ENCODE data around the gene SORBS2.

The SORBS2 gene

DNA sequence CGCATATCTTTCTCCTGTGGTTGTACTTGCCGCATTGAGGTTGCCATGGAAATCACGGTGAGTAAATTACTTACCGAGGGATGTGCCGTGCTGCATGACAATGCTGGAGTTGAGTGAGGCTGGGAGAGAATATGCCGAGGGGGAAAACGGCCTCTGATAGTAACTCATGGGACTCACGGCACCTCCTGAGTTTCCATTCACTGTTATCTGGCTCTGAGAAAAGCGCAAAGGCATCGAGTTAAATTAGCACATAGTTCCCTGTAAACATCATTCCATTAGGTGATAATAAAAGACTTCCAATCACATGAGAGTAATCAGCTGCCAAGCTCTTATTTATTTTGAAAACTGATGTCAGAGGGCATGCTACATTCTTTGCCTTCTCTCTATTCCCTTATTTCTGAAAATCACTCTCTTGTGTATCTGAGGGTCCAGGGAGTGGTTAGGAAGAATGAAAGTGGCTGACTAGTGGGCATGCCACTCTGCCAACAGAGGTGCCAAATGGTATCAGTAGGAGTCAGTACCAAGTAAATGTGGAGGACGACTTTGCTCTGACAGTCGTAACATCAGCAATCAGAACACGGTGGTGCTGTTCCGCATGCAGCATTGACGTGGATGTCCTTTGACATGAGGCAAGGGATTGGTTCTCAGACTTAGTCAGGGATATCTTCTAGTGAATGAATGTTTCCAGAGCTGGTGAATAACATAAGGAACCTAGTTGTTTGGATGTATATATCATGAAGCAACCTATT, 149.8 kb downstream of the SORBS2 start:
- DNase-seq: no peak

DNA sequence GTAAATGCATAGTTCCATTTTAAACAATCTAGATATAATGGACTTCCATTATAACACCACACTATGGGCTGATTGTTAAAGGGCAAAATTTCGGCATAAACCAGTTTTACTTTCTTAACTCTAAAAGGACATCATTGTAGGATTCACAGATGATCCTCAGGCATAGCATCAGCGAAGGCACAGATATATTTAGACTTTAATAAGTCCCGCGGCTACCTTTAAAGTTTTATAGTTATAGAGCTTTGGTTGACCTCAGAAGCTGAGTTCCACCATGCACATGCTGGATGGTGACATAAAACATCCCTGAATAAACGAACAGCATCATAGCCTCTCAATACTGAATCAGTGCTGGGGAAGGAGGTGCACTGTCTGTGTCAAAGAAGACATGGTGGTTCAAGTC, 151.7 kb downstream of the SORBS2 start:
- no peak for DNase-seq

DNA sequence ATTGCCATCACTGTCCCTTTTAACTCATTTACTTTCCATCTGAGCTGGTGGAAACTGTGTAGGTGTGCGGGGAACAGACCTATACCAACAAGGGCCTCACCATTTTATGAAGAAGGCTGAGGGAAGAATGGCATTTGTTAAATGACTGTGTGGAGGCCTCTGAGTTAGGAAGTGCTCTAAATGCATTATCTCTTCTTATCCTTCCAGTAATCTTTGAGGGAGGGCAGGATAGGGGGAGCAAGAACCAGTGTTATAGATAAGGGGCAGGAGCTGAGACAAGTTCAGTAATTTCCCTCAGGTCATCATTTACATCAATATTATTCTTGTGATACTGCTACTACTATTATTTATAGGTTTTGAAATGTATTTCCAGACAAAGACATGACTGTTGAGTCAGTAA, 154.3 kb downstream of the SORBS2 start:
- DNase-seq: no peak

DNA sequence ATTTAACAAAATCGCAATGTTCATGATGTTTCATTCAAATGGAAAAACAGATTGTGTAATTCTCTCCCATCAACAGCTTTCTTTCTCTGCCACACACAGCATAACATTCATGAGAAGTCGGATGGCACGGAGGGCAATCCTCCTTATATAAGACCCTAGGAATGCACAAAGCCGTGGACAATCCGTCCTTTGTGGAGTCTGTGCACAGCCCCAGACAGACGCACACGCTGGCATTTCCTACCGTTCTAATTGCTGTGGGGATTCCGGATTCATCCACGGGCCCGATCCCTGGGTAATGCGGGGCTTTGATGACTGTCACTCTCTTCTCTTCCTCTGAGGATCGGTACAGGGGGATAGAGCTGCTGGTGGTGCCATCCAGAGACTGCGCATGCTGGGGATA, 154.8 kb downstream of the SORBS2 start:
- no peak for DNase-seq

DNA sequence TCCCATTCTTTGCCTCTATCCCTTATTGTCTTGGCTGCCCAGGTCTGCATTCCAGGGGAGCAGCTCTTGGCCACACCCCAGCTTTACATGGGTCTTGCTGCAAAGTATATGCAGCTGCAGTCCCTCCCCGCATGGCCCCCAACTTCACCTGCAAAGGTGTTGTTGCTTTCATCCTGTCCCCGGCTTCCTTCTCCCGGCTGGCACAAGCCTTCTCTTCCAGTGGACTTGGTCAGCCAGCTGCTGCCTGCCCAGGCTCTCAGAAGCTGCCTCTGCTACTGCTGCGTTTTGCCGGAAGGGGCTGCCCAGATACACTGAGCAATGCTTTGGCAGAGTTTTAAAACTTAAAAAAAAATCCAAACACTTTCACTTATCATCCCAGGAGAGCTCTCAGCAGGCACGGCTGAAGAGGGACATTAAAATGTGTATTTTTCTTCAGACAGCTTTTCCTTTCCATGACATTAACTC, 155.5 kb downstream of the SORBS2 start:
- DNase-seq: no peak

DNA sequence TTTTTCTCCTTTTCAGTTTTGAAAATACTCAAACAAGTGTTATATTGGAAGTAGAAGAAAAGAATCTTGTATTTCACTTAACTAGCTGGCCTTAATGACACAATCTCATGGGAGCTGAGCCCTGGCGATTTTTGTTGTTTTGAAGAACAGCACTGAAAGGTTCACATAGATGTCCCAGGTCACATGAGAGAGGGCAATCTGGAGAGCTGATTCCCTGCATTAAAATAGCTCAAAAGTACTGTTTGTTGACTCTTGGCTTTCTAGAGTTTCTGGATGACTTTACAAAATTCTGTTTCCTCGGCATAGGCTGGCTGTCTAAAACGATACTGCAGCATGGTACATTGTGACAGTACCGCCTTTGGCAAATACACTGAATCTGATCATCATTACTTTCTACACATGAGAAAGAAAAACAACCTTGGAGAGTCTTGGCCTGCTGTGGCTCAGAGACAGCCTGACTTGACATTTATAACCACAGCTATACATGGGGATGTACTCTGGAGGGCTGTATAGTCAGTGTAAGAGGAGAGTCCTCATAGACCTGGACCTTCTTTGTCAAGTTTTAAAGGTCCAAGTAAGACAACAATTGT, 156.9 kb downstream of the SORBS2 start:
- DNase-seq: no peak

DNA sequence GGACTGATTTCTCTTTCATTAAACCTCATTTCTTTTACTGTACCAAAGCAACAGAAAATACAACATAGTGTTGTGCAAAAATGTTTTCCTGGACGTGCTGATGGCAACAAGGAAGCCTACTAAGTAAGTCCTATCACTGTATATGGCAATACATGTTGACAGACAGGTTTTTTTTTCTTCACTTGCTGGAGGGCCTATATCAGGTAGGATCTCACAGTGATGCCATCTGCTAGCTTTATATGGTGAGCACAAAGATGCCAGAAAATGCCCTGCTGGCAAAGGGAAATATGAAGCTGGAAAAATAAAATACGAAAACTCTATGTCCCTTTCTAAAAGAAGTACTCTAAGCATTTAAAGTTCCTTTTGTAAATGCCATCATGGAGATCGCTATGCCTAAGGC, 157.7 kb downstream of the SORBS2 start:
- DNase-seq: no peak

DNA sequence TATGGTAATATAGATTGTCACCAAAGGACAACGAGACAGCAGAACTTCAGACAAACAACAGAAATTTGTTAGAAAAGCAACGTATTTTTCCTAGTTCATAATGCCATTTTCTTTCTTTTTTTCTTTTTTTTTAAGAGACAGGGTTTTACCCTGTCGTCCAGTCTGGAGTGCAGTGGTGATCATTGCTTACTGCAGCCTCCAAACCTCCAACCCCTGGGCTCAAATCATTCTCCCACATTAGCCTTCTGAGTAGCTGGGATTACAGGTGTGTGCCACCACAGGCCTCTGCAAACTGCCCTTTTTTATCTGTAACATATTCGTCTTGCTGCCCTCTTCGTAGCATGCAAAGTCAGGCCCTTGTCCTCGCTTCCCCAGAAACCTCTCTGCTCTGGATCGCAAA, 160.1 kb downstream of the SORBS2 start:
- DNase-seq: no peak

DNA sequence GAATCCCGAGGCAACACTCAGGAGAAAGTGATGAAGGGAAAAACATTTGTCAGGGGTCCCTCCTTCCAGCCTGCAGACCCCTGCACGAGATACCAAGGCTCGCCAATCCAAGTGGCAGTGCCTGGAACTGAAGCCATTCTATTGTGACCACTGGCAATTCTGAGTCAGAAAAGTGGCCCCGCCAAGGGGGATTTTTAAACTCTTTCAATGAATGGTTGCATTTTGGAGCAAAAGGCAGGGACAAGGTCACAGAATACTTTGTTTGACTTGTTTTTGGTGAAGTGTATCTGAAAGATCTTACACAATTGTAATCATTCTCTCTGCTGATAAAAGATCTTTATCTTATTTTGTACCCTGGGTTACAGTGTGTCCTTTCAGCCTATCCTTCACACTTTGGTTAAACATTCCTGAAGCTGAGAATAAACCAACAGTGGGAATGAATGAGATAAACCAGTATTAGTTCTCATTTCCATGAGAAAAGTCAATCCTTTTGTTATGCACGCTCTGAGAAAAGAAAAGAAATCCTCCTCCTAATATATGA, 160.8 kb downstream of the SORBS2 start:
- DNase-seq: no peak

DNA sequence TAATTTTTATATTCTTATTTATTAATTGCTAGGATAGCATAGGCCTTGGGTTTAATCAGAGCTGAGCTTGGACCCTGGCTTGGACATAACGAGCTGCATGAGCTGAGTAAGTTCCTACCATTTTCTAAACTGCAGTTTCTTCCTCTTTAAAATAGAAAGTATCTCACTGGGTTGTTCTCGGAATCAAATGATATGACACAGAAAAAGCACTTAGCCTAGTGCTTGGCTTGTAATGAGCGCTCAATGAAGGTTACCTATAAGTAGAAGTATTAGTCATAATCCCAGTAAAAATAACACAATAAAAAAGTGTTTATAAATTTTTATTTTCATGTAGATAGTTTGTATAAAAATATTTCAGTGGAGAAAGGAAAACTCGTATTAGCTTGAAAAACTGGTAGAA, 163.4 kb downstream of the SORBS2 start:
- DNase-seq: no peak

DNA sequence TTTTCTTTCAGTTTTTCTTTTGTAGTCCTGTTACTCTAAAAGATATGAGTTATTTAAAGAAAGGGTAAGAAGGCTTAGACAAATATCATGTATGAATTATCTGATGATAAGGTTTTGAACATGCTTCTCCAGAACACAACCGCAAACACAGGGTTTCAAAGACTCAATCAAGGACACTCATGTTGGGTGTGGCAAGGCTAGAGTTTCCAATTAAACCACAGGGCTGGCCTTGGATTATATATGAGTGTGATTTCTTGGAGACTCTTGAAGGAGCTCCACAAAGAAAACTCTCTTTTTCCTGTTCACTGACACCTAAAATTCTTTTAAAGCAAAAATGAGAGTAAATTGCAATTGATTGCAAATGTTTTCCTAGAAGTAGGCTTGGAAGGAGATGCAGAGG, 166.6 kb downstream of the SORBS2 start:
- no peak for DNase-seq

DNA sequence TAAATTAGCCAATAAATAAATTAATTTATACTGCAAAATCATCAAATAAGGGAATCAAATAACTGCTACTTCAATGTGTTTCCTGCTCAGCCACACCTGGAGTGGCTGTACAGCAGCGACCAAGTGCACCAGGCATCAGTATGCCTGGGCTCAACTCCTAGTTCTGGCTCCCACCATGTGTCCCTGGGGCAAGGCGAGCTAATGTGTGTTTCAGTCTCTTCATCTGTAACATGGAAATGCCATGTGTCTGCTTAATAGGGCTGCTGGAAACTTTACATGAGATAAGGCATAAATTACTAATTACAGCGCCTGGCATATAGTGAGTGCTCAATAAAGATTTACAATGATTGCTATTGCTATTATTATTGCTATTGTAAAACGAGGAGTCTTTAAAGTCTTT, 167.6 kb downstream of the SORBS2 start:
- no peak for DNase-seq

DNA sequence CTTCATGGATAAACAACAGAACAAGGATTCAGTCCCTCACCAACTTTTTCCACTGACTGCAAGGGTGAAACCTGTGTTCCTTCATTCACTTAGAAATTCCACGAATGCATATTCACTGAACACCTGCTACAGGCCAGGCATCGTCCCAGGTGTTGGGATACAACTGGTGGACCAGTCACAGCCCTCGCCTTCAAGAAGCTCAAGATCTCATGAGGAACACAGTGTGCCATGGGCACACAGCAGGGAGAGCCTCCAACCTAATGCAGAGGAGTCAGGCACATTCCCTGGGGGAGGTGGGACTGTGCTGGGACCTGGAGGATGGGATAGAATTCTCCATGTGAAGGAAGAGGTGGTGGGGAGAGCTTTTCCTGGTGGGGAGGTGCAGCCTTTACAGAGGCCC, 169.1 kb downstream of the SORBS2 start:
- no peak for DNase-seq

DNA sequence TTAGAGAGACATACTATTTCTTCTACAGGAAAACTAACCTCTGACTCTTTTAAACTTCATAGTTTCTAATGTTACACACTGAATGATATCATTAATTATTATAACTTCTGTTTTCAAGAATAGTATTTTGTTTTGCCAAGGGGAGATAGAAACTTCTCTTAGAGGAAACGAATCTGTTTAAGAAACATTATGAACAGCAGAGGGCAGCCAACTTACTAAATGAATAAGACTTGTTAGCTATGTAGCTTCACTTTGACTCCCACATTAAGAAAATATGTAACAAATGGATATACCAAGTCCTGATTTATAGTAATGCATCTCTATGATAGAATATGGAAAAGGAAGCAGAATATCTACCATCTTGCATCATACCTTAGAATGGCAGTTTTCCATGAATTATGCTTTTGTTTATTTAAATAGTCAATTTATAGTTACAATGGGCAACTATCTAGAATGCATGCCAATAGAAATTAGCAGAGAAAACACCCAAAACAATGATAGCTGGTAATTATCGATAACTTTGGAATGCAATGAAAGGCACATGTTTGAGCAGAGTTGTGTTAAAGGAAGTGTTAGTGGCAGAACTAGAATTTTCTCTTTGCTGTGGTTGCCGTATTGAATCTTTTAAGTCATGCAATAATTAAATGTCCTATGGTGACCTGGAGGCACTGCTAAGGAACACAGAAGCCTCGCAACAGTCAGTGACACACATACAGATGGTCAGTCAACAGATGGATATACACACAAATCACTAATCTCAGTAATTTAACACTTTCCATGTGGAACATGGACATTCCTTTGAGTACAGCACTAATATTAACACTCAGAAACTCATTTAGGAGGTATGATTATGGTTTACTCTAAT, 171.0 kb downstream of the SORBS2 start:
- DNase-seq: no peak

DNA sequence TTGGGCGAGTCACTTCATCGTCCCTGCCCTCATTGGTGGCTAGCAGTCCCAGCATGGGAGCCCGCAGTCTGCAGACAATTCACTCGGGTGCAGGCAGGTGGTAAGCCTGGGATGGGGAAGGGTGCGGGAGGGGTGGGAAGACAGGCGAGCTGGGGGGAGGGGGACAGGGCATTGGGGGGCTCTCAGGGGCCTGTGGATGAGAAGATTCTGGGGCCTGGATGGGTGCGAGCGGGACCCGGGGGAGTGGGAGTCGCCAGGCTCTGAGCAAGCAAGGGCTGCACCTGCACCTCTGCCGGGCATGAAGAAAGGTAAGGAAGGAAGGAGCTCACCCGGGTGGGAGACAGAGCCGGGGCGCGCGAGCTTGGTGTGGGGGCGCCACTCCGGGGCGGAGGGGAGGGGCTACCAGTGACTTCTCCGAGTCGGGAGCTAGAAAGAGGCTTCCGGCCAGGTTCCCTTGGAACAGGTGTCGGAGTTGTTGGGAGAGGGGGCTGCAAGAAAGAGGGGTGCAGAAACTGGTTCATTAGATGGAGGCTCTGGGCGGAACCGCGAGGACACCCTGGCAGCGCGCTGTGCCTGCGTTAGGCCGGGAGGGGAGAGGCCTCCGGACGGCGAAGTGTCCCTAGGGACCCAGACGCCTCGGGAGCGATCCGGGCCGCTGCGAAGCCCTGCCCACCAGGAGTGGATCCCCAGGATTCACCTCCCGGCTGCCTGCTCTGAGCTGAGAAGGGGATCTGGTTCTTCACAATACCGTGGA, 173.3 kb downstream of the SORBS2 start:
- DNase-seq: no peak

DNA sequence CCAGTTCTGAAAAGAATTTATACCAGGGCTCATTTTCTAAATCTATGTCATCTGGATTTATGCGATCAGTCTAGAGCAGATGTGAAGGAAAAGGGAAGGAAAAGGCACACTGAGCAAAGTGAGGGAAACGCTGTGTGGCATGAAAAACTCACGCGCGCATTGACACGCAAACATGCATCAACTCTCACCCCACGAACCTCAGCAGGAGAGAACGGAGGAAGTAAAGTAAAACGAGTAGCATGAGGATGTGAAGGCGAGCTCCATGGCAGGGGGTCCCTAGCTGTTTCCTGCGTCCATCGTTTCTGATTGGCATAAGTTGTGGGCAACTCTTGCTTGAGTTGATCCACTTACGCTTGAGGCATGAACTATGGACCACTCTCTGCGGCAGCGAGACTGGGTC, 173.9 kb downstream of the SORBS2 start:
- DNase-seq: no peak

DNA sequence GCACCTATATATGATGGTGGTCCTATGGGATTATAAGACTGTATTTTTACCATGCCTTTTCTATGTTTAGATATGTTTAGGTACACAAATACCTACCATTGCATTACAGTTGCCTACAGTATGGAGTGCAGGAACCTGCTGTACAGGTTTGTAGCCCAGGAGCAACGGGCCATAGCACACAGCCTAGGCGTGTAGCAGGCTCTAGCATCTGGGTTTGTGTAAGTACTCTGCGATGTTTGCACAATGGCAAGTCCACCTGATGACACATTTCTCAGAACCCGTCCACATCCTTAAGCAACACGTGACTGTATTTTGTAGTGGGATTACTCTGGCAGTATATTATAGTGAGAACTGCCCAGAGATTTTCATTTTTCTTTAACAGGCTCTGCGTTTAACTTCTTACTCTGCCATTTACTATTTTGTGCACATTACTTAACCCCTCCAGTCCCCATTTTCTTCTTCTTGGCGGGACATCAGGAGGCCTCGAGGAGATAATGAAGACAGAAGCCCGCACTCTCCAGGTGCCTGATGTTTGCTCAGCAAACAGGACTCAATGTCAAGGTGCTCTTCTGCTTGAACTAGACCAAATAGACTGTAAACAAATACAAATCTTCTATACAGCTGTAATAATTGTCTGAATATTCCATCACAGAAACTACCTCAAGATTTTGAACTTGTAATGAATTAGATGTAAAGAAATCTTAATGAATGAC, 174.7 kb downstream of the SORBS2 start:
- DNase-seq: no peak

DNA sequence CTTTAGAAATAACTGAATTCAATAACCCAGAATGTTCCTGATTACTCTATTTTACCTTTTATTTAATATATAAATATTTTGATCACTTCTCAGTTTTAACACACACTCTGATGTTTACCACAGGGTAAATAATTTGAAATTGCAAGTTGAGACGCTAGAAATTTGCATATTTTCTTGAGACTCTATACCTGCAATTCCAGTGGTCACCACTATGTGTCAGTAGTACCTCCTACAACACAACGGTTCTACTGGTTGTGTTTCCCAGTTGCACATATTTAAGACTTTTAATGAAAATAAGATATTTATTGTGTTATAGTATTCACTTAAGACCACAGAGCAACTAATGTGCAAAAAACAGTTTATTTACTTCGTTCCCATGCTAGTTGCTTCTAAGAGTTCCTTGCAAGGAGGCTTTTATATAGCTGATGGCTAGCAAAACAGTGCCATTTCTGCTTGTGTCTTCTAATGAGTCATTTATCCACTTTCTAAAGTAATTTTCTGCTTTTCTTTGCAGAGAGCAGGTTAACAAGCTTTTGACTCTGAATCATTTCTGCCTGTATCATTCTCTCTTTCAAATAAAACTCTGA, 177.8 kb downstream of the SORBS2 start:
- no peak for DNase-seq

DNA sequence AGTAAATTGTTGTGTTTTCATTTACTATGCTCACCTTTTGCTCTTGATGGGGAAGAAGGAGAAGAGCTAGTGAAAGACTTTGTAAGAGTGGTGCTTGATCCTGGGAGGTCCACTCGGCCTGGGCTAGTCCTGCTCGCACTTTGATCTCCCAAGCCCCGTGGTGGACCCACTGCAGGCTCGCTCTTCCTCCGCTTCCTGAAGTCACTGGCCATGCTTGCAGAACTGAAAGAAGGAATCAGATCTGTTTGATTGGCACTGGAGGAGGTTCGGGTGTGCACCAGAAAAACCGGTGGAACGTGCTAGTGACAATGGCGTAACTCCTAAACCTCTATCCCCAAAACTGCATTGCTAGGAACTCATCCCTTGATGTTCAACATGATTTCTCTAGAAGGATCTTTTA, 185.2 kb downstream of the SORBS2 start:
- no peak for DNase-seq

DNA sequence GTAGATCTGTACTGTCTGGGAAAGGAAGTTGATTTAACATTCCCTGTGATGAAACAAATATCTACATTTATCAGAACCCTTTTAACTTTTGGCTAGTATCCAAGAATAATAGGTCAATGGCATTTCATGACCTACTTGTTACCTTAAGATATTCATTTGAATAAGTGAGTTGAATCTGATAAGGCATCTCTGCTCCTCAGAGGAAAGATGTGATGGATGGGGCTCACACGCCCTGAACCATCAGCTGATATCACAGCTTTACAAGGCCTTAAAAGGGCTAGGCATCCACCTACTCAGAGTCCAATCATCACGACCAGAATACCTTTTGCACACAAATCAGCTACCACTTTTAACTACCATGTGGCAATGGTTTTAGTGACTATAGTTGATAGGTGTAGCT, 186.5 kb downstream of the SORBS2 start:
- DNase-seq: no peak

DNA sequence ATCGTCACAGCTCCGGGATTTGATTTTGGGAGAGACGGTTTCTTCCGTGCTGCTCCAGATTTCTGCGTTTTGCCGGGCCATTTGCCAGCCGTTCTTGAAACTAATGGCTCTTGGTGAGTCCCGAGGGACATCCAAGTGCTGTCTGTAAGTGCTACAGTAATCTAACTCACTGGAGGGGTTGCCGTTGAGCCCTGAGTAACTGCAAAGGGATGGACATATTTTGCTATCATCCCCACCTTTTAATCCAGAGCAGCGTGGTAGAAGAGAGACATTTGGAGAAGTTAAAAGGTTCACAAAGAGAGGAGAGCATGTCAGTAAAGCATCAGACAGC, 187.8 kb downstream of the SORBS2 start:
- no peak for DNase-seq
